Upper lobe of left lung (tissue), 6 donors: ENCODE data around the gene TMCO2. TPM values are rescaled to one million over a fixed set of nuclear protein-coding genes. Genes with fewer than 3 reads are reported as not detected.

Experiments
- ATAC-seq, 2 donors: fragments of 200-7000 bp; cut with Tn5 transposase; one replicate each; pipeline ENCODE4 v1.9.1; 2022; ENCODE audit warnings: mild to moderate bottlenecking in 2 of 2, moderate library complexity in 2 of 2; ENCODE audit not compliant: low FRiP score in 2 of 2
- DNase-seq, 2 donors: peaks; one replicate each; pipeline ENCODE4 v3.0.0-alpha.2; 2019 to 2020
- H3K27ac ChIP-seq, 4 donors: fragments of 200-600 bp; sonication (generic); one replicate each; pipeline ENCODE4 v1.5.1; 2016 to 2019
- H3K27me3 ChIP-seq, 4 donors: fragments of 200-600 bp; sonication (generic); one replicate each; pipeline ENCODE4 v1.5.1; 2017 to 2019
- H3K36me3 ChIP-seq, 4 donors: fragments of 200-600 bp; sonication (generic); one replicate each; pipeline ENCODE4 v1.5.1; 2016 to 2019
- H3K4me1 ChIP-seq, 4 donors: fragments of 200-600 bp; sonication (generic); one replicate each; pipeline ENCODE4 v1.5.1; 2018 to 2019
- H3K4me3 ChIP-seq, 4 donors: fragments of 200-600 bp; sonication (generic); one replicate each; pipeline ENCODE4 v1.5.1; 2017 to 2019; ENCODE audit warnings: mild to moderate bottlenecking in 2 of 4, moderate library complexity in 1 of 4
- H3K9me3 ChIP-seq, 4 donors: fragments of 200-600 bp; sonication (generic); one replicate each; pipeline ENCODE4 v1.5.1; 2018 to 2019
- EP300 ChIP-seq, 4 donors: sonication (generic); formaldehyde crosslinking; IDR thresholded peaks; one replicate each; pipeline ENCODE4 v1.5.1; 2017; ENCODE audit warnings: antibody characterized with exemption in 4 of 4, control low read depth in 2 of 4
- POLR2A ChIP-seq, 4 donors: fragments of 450-650 bp; IDR thresholded peaks; one replicate each; pipeline ENCODE4 v1.5.1; 2016 to 2017; ENCODE audit warnings: antibody characterized with exemption in 4 of 4, mild to moderate bottlenecking in 2 of 4
- POLR2AphosphoS5 ChIP-seq, 2 donors: sonication (generic); formaldehyde crosslinking; IDR thresholded peaks; one replicate each; pipeline ENCODE4 v1.5.1; 2017; ENCODE audit warnings: antibody characterized with exemption in 2 of 2
- WGBS, 2 donors: methylation state at CpG; one replicate each; pipeline ENCODE4 v1.1.5; 2017 to 2018; 5-methylcytosine and 5-hydroxymethylcytosine counted together
- total RNA-seq, 6 donors: library from RNA; depleted of rRNA in 4 of 6; stranded (reverse); fragments of >200 nt in 4 of 6; gene quantifications; one replicate each; pipeline versions ENCODE4 v1.1.0 to v1.2.1, GENCODE V29; 2016 to 2021
- TF ChIP-seq, protein P1 (sequence below), 6 experiments: fragments of 450-650 bp in 4 of 6; fragments of 200-600 bp in 2 of 6; sonication (generic) in 2 of 6; IDR thresholded peaks; one replicate each; pipeline ENCODE4 v1.5.1; 2016 to 2019; ENCODE audit warnings: antibody characterized with exemption in 6 of 6
- donor health status: DM: no; HTN: no; CAD: no; lungs with moderate emphysema.
- donor health status: DM: no; HTN: yes; CAD: no; lungs with severe emphysema.

Gene TMCO2
- total RNA-seq, 6 donors from 2014 or later: not detected

DNA sequence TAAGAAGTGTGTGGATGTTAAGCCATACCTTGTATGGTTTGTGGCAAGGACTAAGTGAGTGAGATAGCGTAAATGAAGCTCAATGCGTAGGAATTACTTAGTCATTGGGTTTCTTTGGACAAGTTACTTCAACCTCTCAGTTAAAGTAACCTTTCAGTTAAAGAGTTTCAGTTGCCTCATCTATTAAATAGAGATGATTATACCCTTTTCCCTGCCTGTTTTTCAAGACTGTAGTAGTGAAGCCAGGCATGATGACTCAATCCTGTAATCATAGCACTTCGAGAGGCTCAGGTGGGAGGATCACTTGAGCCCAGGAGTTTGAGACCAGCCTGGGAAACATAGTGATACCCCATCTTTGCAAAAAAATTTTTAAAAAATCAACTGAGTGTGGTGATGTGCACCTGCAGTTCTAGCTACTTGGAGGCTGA is 16.6 kb downstream of the TMCO2 start:
- Histone ChIP-seq H3K27me3 (no peaks in the 10 kb centered on the region), H3K9me3 (no peaks in the 10 kb centered on the region), H3K4me3 (no peak overlapping the region), H3K4me1 (peaks cover 3 to 11% (median 6%) of the 10 kb centered on the region in 4 donors), H3K27ac (no peak overlapping the region), H3K36me3 (peaks cover 31 to 86% (median 36%) of the 10 kb centered on the region in 4 donors)
- ATAC-seq (no peak), DNase-seq (no peak)
- TF ChIP-seq POLR2A (IDR thresholded peaks at IDR 0.05) (no peak), EP300 (IDR thresholded peaks at IDR 0.05) (no peak), POLR2AphosphoS5 (IDR thresholded peaks at IDR 0.05) (no peak)
- TF ChIP-seq, protein P1, sequence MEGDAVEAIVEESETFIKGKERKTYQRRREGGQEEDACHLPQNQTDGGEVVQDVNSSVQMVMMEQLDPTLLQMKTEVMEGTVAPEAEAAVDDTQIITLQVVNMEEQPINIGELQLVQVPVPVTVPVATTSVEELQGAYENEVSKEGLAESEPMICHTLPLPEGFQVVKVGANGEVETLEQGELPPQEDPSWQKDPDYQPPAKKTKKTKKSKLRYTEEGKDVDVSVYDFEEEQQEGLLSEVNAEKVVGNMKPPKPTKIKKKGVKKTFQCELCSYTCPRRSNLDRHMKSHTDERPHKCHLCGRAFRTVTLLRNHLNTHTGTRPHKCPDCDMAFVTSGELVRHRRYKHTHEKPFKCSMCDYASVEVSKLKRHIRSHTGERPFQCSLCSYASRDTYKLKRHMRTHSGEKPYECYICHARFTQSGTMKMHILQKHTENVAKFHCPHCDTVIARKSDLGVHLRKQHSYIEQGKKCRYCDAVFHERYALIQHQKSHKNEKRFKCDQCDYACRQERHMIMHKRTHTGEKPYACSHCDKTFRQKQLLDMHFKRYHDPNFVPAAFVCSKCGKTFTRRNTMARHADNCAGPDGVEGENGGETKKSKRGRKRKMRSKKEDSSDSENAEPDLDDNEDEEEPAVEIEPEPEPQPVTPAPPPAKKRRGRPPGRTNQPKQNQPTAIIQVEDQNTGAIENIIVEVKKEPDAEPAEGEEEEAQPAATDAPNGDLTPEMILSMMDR (IDR thresholded peaks at IDR 0.05): no peak
- 84% methylated on average over 3 of the region's 3 CpGs for WGBS, 2 donors

DNA sequence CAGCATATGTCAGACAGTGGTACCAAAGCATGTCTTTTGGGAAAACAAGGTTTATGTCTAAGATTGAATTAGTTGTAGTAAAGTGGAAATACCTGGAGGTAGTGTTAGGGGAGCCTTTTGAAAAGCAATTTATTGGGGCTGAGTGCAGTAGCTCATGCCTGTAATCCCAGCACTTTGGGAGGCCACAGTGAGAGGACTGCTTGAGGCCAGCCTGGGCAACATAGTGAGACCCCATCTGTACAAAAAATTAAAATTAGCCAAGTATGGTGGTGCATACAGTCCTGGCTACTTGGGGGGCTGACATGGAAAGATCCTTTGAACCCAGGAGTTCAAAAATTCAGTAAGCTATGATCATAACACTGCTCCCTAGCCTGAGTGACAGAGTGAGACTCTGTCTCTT is 17.6 kb downstream of the TMCO2 start:
- peaks cover 0 to 5% (median 3%) of the 10 kb centered on the region in 4 donors for H3K4me1 ChIP-seq
- TF ChIP-seq, protein P1 (IDR thresholded peaks at IDR 0.05): no peak
- no peak for TF ChIP-seq EP300 (IDR thresholded peaks at IDR 0.05)
- peaks cover 31 to 86% (median 40%) of the 10 kb centered on the region in 4 donors for H3K36me3 ChIP-seq
- no peak overlapping the region for H3K4me3 ChIP-seq
- H3K9me3 ChIP-seq: no peaks in the 10 kb centered on the region
- ATAC-seq (no peak), DNase-seq (no peak)
- no peak overlapping the region for H3K27ac ChIP-seq
- no peaks in the 10 kb centered on the region for H3K27me3 ChIP-seq

DNA sequence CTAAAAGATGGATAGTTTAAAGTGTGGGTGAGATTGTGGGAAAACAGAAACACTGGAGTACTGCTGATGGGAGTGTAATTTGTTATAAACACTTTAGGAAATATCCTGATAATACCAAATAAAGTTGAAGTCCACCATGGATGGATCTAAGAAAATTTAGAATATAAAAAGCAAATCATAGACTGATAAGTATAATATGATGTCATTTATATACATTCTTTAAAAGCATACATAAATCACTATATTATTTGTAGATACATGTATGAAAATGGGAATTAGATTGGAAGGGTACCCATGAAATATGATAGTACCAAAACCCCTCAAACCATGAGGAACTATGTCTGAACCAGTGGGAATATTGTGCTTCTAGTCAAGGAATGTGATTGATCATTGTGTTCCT is 18.2 kb downstream of the TMCO2 start:
- TF ChIP-seq, protein P1 (IDR thresholded peaks at IDR 0.05): no peak
- TF ChIP-seq EP300 (IDR thresholded peaks at IDR 0.05): no peak
- no peak for TF ChIP-seq POLR2AphosphoS5 (IDR thresholded peaks at IDR 0.05)
- no peak for TF ChIP-seq POLR2A (IDR thresholded peaks at IDR 0.05)
- no peak for DNase-seq
- H3K27ac ChIP-seq: no peak overlapping the region
- H3K36me3 ChIP-seq: peaks cover 36 to 86% (median 43%) of the 10 kb centered on the region in 4 donors
- H3K4me3 ChIP-seq: no peak overlapping the region
- peaks cover 0 to 5% (median 2%) of the 10 kb centered on the region in 4 donors for H3K4me1 ChIP-seq
- no peaks in the 10 kb centered on the region for H3K9me3 ChIP-seq
- H3K27me3 ChIP-seq: no peaks in the 10 kb centered on the region
- no peak for ATAC-seq

DNA sequence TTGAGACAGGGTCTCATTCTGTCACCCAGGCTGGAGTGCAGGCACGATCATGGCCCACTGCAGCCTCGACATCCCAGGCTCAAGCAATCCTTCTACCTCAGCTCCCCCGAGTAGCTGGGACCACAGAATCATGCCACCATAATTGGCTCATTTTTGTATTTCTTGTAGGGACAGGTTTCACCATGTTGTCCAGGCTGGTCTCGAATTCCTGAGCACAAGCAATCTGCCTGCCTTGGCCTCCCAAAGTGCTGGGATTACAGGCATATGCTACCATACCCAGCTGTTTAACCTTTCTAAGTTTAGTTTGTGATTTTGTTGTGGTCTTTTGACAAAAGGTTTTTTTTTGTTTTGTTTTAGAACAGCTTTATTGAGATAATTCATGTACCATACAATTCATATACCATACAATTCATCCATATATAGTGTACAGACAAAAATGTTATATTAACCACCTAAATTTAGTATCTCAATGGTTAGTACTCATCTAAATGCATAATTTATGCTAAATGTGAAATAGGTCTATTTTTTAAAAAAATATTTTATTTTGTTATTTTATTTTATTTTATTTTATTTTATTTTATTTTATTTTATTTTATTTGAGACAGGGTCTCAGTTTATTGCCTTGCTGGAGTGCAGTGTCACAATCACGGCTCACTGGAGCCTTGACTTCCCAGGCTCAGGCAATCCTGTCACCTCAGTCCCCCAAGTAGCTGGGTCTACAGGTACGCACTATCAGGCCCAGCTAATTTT is 19.2 kb downstream of the TMCO2 start:
- Histone ChIP-seq H3K36me3 (peaks cover 32 to 85% (median 42%) of the 10 kb centered on the region in 4 donors), H3K27ac (peak overlapping the region in 2 of 4 donors; percentile 15 to 22), H3K27me3 (no peaks in the 10 kb centered on the region), H3K4me1 (peaks cover 0 to 5% (median 2%) of the 10 kb centered on the region in 4 donors), H3K9me3 (no peaks in the 10 kb centered on the region), H3K4me3 (no peak overlapping the region)
- TF ChIP-seq POLR2A (IDR thresholded peaks at IDR 0.05) (no peak), POLR2AphosphoS5 (IDR thresholded peaks at IDR 0.05) (no peak), EP300 (IDR thresholded peaks at IDR 0.05) (no peak)
- 92 to 96% methylated on average over 6 of the region's 6 CpGs for WGBS, 2 donors
- no peak for ATAC-seq
- no peak for DNase-seq

DNA sequence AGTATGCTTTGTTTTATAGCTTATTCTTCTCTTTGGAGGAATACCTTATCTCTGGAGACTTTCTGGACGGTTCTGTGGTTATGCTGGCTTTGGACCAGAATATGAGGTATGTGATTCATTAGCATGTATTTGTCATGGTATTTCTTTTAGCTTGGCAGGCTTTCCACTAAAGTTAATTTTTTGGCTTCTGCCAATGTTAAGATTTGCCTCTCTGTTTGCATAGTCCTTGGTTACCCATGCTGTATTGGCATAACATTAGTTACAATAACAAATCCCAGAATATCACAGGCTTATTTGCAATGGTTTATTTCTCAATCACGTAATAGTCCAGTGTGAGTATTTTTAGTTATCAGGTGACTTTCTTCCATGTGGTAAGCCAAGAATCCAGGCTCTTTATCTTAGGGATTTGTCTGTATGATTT is 20.0 kb downstream of the TMCO2 start:
- ATAC-seq (peak; percentile 59 to 90), DNase-seq (no peak)
- Histone ChIP-seq H3K36me3 (peaks cover 31 to 85% (median 41%) of the 10 kb centered on the region in 4 donors), H3K4me1 (peaks cover 0 to 5% (median 1%) of the 10 kb centered on the region in 4 donors), H3K27ac (peak overlapping the region in 2 of 4 donors; percentile 15 to 22), H3K9me3 (no peaks in the 10 kb centered on the region), H3K4me3 (no peak overlapping the region), H3K27me3 (no peaks in the 10 kb centered on the region)
- 48 to 52% methylated on average over 2 of the region's 2 CpGs for WGBS, 2 donors
- TF ChIP-seq POLR2AphosphoS5 (IDR thresholded peaks at IDR 0.05) (no peak), POLR2A (IDR thresholded peaks at IDR 0.05) (no peak), EP300 (IDR thresholded peaks at IDR 0.05) (no peak)
- TF ChIP-seq, protein P1 (IDR thresholded peaks at IDR 0.05): no peak
